ENCODE results near the gene RPL39L.
A peak's percentile ranks its signal among the peaks of the same experiment; 100 is the strongest.

Gene RPL39L

GRCh38 chr3:187167777-187168176 lies 28.5 kb upstream of the RPL39L start:
- no peak overlapping the region for H3K9ac ChIP-seq (ENCODE audit: low read length)
- no peaks in the 10 kb centered on the region for H3K4me1 ChIP-seq (ENCODE audit: control insufficient read depth, insufficient read depth, low read length)
- H3K36me3 ChIP-seq (ENCODE audit: control insufficient read depth, insufficient read depth, low read length), result no peaks in the 10 kb centered on the region
- no peaks in the 10 kb centered on the region for H3K9me3 ChIP-seq (ENCODE audit: control insufficient read depth, low read length)
- H3K27me3 ChIP-seq (ENCODE audit: control insufficient read depth, insufficient read depth, low read length), result peaks cover 3% of the 10 kb centered on the region
- no peak overlapping the region for H3K4me3 ChIP-seq (ENCODE audit: low read length)

DNA sequence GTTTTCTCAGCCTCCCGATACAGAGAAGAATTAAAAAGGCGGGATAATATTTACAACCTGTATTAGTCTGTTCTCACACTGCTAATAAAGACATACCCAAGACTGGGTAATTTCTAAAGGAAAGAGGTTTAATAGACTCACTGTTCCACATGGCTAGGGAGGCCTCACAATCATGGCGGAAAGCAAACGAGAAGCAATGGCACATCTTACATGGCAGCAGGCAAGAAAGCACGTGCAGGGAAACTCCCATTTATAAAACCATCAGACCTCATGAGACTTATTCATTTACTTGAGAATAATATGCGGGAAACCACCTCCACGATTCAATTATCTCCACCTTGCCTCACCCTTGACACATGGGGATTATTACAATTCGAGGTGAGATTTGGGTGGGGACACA lies 27.5 kb upstream of the RPL39L start:
- H3K9ac ChIP-seq (ENCODE audit: low read length), result no peak overlapping the region
- H3K36me3 ChIP-seq (ENCODE audit: control insufficient read depth, insufficient read depth, low read length), result no peaks in the 10 kb centered on the region
- peaks cover 7% of the 10 kb centered on the region for H3K27me3 ChIP-seq (ENCODE audit: control insufficient read depth, insufficient read depth, low read length)
- no peaks in the 10 kb centered on the region for H3K4me1 ChIP-seq (ENCODE audit: control insufficient read depth, insufficient read depth, low read length)
- no peak overlapping the region for H3K4me3 ChIP-seq (ENCODE audit: low read length)
- no peaks in the 10 kb centered on the region for H3K9me3 ChIP-seq (ENCODE audit: control insufficient read depth, low read length)

GRCh38 chr3:187165144-187165543 lies 25.8 kb upstream of the RPL39L start:
- Histone ChIP-seq H3K4me3 (ENCODE audit: low read length) (no peak overlapping the region), H3K27me3 (ENCODE audit: control insufficient read depth, insufficient read depth, low read length) (peaks cover 7% of the 10 kb centered on the region), H3K36me3 (ENCODE audit: control insufficient read depth, insufficient read depth, low read length) (no peaks in the 10 kb centered on the region), H3K9ac (ENCODE audit: low read length) (no peak overlapping the region), H3K4me1 (ENCODE audit: control insufficient read depth, insufficient read depth, low read length) (no peaks in the 10 kb centered on the region), H3K9me3 (ENCODE audit: control insufficient read depth, low read length) (no peaks in the 10 kb centered on the region)

DNA sequence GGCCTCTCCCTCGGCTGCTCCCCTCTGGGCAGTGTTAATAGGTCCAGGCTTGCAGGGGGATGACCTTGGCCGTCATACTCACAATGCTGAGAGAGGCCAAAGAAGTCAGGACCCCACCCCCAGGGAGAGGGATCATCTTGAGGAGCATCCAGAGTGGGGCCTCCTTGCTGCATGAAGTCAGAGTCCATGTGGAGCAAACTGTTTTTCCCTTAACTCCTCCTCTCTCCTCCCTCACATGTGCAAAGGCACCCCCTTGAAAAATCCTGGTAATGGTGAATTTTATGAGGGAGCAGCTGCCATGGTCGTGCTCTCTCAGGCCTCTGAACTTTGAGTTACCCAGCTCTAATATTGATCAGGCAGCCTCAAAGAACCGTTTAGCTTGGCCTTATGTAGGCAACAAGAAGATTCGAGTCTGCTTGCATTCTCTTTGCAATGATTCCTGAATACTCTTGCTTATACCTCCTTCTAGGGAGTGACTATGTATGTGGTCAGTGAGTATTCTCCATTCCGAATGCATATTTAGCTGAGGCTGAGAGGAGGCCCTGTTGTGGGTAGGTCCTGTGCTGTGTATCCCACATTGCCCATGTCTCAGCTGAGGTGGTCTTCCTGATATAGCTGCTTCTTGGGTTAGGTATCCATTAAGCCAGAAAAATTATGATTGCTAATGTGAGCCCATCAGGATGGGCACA lies 23.1 kb upstream of the RPL39L start:
- no peaks in the 10 kb centered on the region for H3K4me1 ChIP-seq (ENCODE audit: control insufficient read depth, insufficient read depth, low read length)

GRCh38 chr3:187161556-187161955 lies 22.3 kb upstream of the RPL39L start:
- Histone ChIP-seq H3K9ac (ENCODE audit: low read length) (no peak overlapping the region), H3K4me3 (ENCODE audit: low read length) (no peak overlapping the region), H3K27me3 (ENCODE audit: control insufficient read depth, insufficient read depth, low read length) (peaks cover 7% of the 10 kb centered on the region), H3K36me3 (ENCODE audit: control insufficient read depth, insufficient read depth, low read length) (no peaks in the 10 kb centered on the region), H3K4me1 (ENCODE audit: control insufficient read depth, insufficient read depth, low read length) (no peaks in the 10 kb centered on the region), H3K9me3 (ENCODE audit: control insufficient read depth, low read length) (no peaks in the 10 kb centered on the region)

More for the DNA sequence above, 23.1 kb upstream of the RPL39L start:
- Histone ChIP-seq H3K27me3 (ENCODE audit: control insufficient read depth, insufficient read depth, low read length) (peaks cover 7% of the 10 kb centered on the region), H3K9ac (ENCODE audit: low read length) (no peak overlapping the region), H3K36me3 (ENCODE audit: control insufficient read depth, insufficient read depth, low read length) (no peaks in the 10 kb centered on the region), H3K9me3 (ENCODE audit: control insufficient read depth, low read length) (no peaks in the 10 kb centered on the region), H3K4me3 (ENCODE audit: low read length) (no peak overlapping the region)

- H3K4me3 ChIP-seq (ENCODE audit: low read length), result no peak overlapping the region
- H3K27me3 ChIP-seq (ENCODE audit: control insufficient read depth, insufficient read depth, low read length), result no peaks in the 10 kb centered on the region
- no peaks in the 10 kb centered on the region for H3K4me1 ChIP-seq (ENCODE audit: control insufficient read depth, insufficient read depth, low read length)
- H3K9ac ChIP-seq (ENCODE audit: low read length), result no peak overlapping the region
- no peaks in the 10 kb centered on the region for H3K36me3 ChIP-seq (ENCODE audit: control insufficient read depth, insufficient read depth, low read length)
- no peaks in the 10 kb centered on the region for H3K9me3 ChIP-seq (ENCODE audit: control insufficient read depth, low read length)
Measured at GRCh38 chr3:187150599-187150998, 11.3 kb upstream of the RPL39L start.

GRCh38 chr3:187150186-187150585 lies 10.9 kb upstream of the RPL39L start:
- no peaks in the 10 kb centered on the region for H3K27me3 ChIP-seq (ENCODE audit: control insufficient read depth, insufficient read depth, low read length)
- H3K9me3 ChIP-seq (ENCODE audit: control insufficient read depth, low read length), result no peaks in the 10 kb centered on the region
- no peak overlapping the region for H3K9ac ChIP-seq (ENCODE audit: low read length)
- H3K4me1 ChIP-seq (ENCODE audit: control insufficient read depth, insufficient read depth, low read length), result no peaks in the 10 kb centered on the region
- no peak overlapping the region for H3K4me3 ChIP-seq (ENCODE audit: low read length)
- H3K36me3 ChIP-seq (ENCODE audit: control insufficient read depth, insufficient read depth, low read length), result no peaks in the 10 kb centered on the region

DNA sequence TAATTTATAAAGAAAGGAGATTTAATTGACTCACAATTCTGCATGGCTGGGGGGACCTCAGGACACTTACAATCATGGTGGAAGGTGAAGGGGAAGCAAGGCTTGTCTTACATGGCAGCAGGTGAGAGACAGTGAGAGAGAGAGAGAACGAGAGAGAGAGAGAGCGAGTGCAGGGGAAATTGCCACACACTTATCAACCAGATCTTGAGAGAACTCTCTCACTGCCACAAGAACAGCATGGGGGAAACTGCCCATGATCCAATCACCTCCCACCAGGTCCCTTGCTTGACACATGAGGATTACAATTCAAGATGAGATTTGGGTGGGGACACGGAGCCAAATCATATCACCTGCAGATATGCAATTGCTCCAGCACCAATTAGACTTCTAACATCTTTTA lies 7.1 kb upstream of the RPL39L start:
- Histone ChIP-seq H3K4me3 (ENCODE audit: low read length) (no peak overlapping the region), H3K36me3 (ENCODE audit: control insufficient read depth, insufficient read depth, low read length) (no peaks in the 10 kb centered on the region), H3K9me3 (ENCODE audit: control insufficient read depth, low read length) (no peaks in the 10 kb centered on the region), H3K4me1 (ENCODE audit: control insufficient read depth, insufficient read depth, low read length) (no peaks in the 10 kb centered on the region), H3K9ac (ENCODE audit: low read length) (no peak overlapping the region), H3K27me3 (ENCODE audit: control insufficient read depth, insufficient read depth, low read length) (no peaks in the 10 kb centered on the region)

DNA sequence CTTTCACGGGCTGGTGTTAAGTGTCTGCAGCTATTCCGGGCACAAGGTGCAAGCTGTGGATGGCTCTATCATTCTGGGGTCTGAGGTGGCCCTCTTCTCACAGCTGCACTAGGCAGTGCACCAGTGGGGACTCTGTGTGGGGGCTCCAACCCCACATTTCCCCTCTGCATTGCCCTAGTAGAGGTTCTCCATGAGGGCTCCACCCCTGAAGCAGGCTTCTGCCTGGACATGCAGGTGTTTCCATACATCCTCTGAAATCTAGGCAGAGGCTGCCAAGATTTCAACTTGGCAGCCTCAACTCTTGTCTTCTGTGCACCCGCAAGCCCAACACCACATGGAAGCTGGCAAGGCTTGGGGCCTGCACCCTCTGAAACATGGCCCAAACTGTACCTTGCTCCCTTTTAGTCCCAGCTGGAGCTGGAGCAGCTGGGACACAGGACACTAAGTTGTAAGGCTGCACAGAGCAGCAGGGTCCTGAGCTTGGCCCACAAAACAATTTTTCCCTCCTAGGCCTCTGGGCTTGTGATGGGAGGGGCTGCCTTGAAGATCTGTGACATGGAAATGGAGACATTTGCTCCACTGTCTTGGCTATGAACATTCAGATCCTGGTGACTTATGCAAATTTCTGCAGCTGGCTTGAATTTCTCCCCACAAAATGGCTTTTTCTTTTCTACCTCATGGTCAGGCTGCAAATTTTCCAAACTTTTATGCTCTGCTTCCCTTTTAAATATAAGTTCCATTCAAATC lies 6.0 kb upstream of the RPL39L start:
- Histone ChIP-seq H3K4me1 (ENCODE audit: control insufficient read depth, insufficient read depth, low read length) (no peaks in the 10 kb centered on the region), H3K9me3 (ENCODE audit: control insufficient read depth, low read length) (no peaks in the 10 kb centered on the region), H3K27me3 (ENCODE audit: control insufficient read depth, insufficient read depth, low read length) (no peaks in the 10 kb centered on the region), H3K36me3 (ENCODE audit: control insufficient read depth, insufficient read depth, low read length) (no peaks in the 10 kb centered on the region), H3K9ac (ENCODE audit: low read length) (no peak overlapping the region), H3K4me3 (ENCODE audit: low read length) (no peak overlapping the region)

DNA sequence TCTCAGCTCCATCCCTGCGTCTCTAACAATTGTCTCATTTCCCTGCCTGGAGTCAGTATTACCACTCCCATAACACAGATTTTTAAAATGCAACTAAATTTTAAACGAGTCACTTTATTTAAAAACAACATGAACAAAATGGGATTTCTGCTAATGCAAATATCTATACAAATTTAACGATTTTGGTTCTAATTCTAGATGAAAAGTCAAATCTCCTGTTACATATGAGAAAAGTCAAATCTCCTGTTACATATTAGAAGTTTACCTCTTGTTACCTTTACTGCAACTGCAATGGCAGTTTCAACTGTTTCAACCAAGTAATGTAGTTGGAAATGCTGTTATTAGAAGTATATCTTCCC lies 578 bp upstream of the RPL39L start:
- Histone ChIP-seq H3K36me3 (ENCODE audit: control insufficient read depth, insufficient read depth, low read length) (no peaks in the 10 kb centered on the region), H3K4me3 (ENCODE audit: low read length) (peak overlapping the region; percentile 57), H3K4me1 (ENCODE audit: control insufficient read depth, insufficient read depth, low read length) (no peaks in the 10 kb centered on the region), H3K9me3 (ENCODE audit: control insufficient read depth, low read length) (no peaks in the 10 kb centered on the region), H3K27me3 (ENCODE audit: control insufficient read depth, insufficient read depth, low read length) (no peaks in the 10 kb centered on the region), H3K9ac (ENCODE audit: low read length) (peak overlapping the region; percentile 73)

DNA sequence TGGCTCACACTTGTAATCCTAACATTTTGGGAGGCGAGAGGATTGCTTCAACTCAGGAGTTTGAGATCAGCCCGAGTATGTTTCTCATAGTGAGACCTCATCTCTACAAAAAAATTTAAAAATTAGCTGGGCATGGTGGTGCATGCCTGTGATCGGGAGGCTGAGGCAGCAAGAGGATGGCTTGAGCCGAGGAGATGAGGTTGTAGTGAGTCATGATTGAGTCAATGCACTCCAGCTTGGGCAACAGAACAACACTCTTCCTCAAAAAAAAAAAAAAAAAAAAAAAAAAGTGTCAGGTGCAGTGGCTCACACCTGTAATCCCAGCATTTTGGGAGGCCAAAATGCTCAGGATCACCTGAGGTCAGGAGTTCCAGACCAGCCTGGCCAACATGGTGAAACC lies 2.4 kb downstream of the RPL39L start:
- Histone ChIP-seq H3K9ac (ENCODE audit: low read length) (no peak overlapping the region), H3K4me1 (ENCODE audit: control insufficient read depth, insufficient read depth, low read length) (no peaks in the 10 kb centered on the region), H3K9me3 (ENCODE audit: control insufficient read depth, low read length) (no peaks in the 10 kb centered on the region), H3K36me3 (ENCODE audit: control insufficient read depth, insufficient read depth, low read length) (no peaks in the 10 kb centered on the region), H3K27me3 (ENCODE audit: control insufficient read depth, insufficient read depth, low read length) (no peaks in the 10 kb centered on the region), H3K4me3 (ENCODE audit: low read length) (no peak overlapping the region)

DNA sequence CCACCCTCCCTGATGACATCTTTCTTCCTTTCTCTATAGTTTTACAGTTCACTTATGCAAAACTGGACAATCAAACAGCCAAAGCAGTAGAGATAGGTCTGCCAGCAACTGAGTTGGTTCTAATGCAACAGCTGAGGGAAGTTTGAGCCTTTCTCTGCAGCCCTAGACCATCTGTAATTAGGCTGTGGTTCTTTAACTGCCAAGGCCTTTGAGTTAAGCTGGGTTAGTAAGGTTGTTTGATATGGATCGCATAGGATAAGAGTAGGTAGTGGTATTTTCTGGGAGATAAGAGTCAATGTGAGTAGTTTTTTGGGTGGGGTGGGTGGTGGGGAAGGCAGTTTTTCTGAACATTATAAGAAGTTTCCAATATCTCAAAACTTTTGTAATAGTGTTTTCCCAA lies 3.0 kb downstream of the RPL39L start:
- Histone ChIP-seq H3K9me3 (ENCODE audit: control insufficient read depth, low read length) (no peaks in the 10 kb centered on the region), H3K4me1 (ENCODE audit: control insufficient read depth, insufficient read depth, low read length) (no peaks in the 10 kb centered on the region), H3K9ac (ENCODE audit: low read length) (no peak overlapping the region), H3K36me3 (ENCODE audit: control insufficient read depth, insufficient read depth, low read length) (no peaks in the 10 kb centered on the region), H3K27me3 (ENCODE audit: control insufficient read depth, insufficient read depth, low read length) (no peaks in the 10 kb centered on the region), H3K4me3 (ENCODE audit: low read length) (no peak overlapping the region)

Measured in mucosa of stomach (tissue), 1 donor.